Hematopoietic multipotent progenitor cell (in vitro differentiated cells): ENCODE data around the gene KLHL10. TPM values are rescaled to one million over a fixed set of nuclear protein-coding genes. Genes with fewer than 3 reads are reported as not detected.
A peak's percentile ranks its signal among the peaks of the same experiment; 100 is the strongest.

Experiments
- DNase-seq, 3 donors: peaks; one replicate each; pipeline ENCODE4 v3.0.0-alpha.2; 2011 to 2015; ENCODE audit warnings: low read depth in 2 of 3, low spot score in 2 of 3
- total RNA-seq: library from RNA; depleted of rRNA; stranded (reverse); fragments of >200 nt; gene quantifications from one replicate; pipeline ENCODE4 v1.2.3, GENCODE V29; 2012

KLHL10 gene
- not detected for total RNA-seq

- no peak for DNase-seq
Observed at GRCh38 chr17:41837761-41838538, at the start of gene KLHL10. TSS of gene KLHL10 (plus strand) at chr17:41837825. CDS start at chr17:41837933, 108 bp downstream.

GRCh38 chr17:41792845-41793783 lies 44.5 kb upstream of the KLHL10 start:
- DNase-seq = peak in 2 of 3 donors; percentile 56 to 57

GRCh38 chr17:41793784-41794539 lies 43.7 kb upstream of the KLHL10 start:
- no peak for DNase-seq

- no peak for DNase-seq
Observed at GRCh38 chr17:41794540-41794975, 43.1 kb upstream of the KLHL10 start.

GRCh38 chr17:41796121-41796895 lies 41.3 kb upstream of the KLHL10 start:
- no peak for DNase-seq

GRCh38 chr17:41797377-41797776 lies 40.2 kb upstream of the KLHL10 start:
- DNase-seq = no peak

GRCh38 chr17:41799366-41799765 lies 38.3 kb upstream of the KLHL10 start:
- no peak for DNase-seq

GRCh38 chr17:41800601-41801373 lies 36.8 kb upstream of the KLHL10 start:
- DNase-seq = no peak

- DNase-seq = peak; percentile 57 to 72 (median 57)
Observed at GRCh38 chr17:41801374-41802271, 36.0 kb upstream of the KLHL10 start.

GRCh38 chr17:41803049-41804020 lies 34.3 kb upstream of the KLHL10 start:
- DNase-seq = peak in 2 of 3 donors; percentile 67 to 81

GRCh38 chr17:41806685-41807445 lies 30.8 kb upstream of the KLHL10 start:
- no peak for DNase-seq

GRCh38 chr17:41810659-41811548 lies 26.7 kb upstream of the KLHL10 start:
- no peak for DNase-seq

GRCh38 chr17:41811549-41812380 lies 25.9 kb upstream of the KLHL10 start, which contains the start of gene P3H4:
TSS of gene P3H4 (minus strand) at chr17:41811949. CDS start at chr17:41811915, 34 bp downstream.
- DNase-seq = peak; percentile 65 to 83 (median 74)
